Vagina (tissue), 2 donors: ENCODE measurements around the gene WT1.

ENCODE experiments used
- CTCF ChIP-seq, 3 experiments: fragments of 450-650 bp in 2 of 3; fragments of 200-600 bp in 1 of 3; sonication (generic) in 1 of 3; IDR thresholded peaks; one replicate each; pipeline ENCODE4 v1.5.1; 2017 to 2019; ENCODE audit warnings: antibody characterized with exemption in 3 of 3, mild to moderate bottlenecking in 2 of 3, moderate library complexity in 2 of 3
- POLR2A ChIP-seq, 2 donors: fragments of 450-650 bp; IDR thresholded peaks; one replicate each; pipeline ENCODE4 v1.6.1; 2017; ENCODE audit warnings: antibody characterized with exemption in 2 of 2, mild to moderate bottlenecking in 2 of 2, moderate library complexity in 2 of 2

GRCh38 chr11:32426192-32426591 is 9.1 kb downstream of the WT1 start:
- TF ChIP-seq CTCF (IDR thresholded peaks at IDR 0.05) (no peak), POLR2A (IDR thresholded peaks at IDR 0.05) (no peak)
